SK-N-MC (cell line): ENCODE data around the gene CCL4L2.
"Not testable (repeated sequence)": the region's sequence is repeated elsewhere in the genome, so short reads cannot be mapped to it uniquely, and the experiment has no call there.

Experiments used
- EZH2 ChIP-seq: fragments of 200-600 bp; sonication (generic); IDR thresholded peaks from one replicate; pipeline ENCODE4 v1.6.1; 2017; ENCODE audit warnings: antibody characterized with exemption
- POLR2AphosphoS5 ChIP-seq: IDR thresholded peaks from 2 replicates; pipeline ENCODE4 v1.6.1; 2012; ENCODE audit warnings: mild to moderate bottlenecking, low read depth, low read length, borderline replicate concordance

GRCh38 chr17:36210439-36211211 is at the start of gene CCL4L2:
- not testable (repeated sequence) for TF ChIP-seq EZH2, POLR2AphosphoS5
